Bronchial epithelial cell (primary cell): Measurements from ENCODE around the gene RPS15. TPM values are rescaled to one million over a fixed set of nuclear protein-coding genes. Genes with fewer than 3 reads are reported as not detected.

Experiments used
- DNase-seq: peaks from one replicate; pipeline ENCODE4 v3.0.0-alpha.2; 2010; ENCODE audit warnings: low read depth
- FAIRE-seq: peaks from 2 replicates; lab custom pipeline; 2011; peaks lifted over from hg19 to GRCh38; lab: Jason Lieb, UNC
- H3K27me3 ChIP-seq: 2 replicates; pipeline ENCODE4 v1.5.1; 2011; ENCODE audit warnings: low read length; ENCODE audit not compliant: control insufficient read depth, insufficient read depth
- H3K36me3 ChIP-seq: 2 replicates; pipeline ENCODE4 v1.5.1; 2011; ENCODE audit warnings: low read length; ENCODE audit not compliant: control insufficient read depth, insufficient read depth
- H3K4me3 ChIP-seq: 2 replicates; pipeline ENCODE4 v1.5.1; 2011; ENCODE audit warnings: mild to moderate bottlenecking, low read depth, low read length, control low read depth
- total RNA-seq: library from RNA; depleted of rRNA; stranded (reverse); fragments of >200 nt; gene quantifications from 2 replicates; pipeline ENCODE4 v1.2.1, GENCODE V29; 2014
- TF ChIP-seq, protein P1 (sequence below): IDR thresholded peaks from 2 replicates; pipeline ENCODE4 v1.5.1; 2011; ENCODE audit warnings: mild to moderate bottlenecking, moderate library complexity, low read length, control low read depth, inconsistent platforms; ENCODE audit not compliant: insufficient read depth, severe bottlenecking

RPS15 gene
- total RNA-seq, 1 donor from 2014 or later, result 966 TPM

- FAIRE-seq (no peak), DNase-seq (no peak)
- H3K36me3 ChIP-seq, result peaks cover 24% of the 10 kb centered on the region
- no peaks in the 10 kb centered on the region for H3K27me3 ChIP-seq
- TF ChIP-seq, protein P1, sequence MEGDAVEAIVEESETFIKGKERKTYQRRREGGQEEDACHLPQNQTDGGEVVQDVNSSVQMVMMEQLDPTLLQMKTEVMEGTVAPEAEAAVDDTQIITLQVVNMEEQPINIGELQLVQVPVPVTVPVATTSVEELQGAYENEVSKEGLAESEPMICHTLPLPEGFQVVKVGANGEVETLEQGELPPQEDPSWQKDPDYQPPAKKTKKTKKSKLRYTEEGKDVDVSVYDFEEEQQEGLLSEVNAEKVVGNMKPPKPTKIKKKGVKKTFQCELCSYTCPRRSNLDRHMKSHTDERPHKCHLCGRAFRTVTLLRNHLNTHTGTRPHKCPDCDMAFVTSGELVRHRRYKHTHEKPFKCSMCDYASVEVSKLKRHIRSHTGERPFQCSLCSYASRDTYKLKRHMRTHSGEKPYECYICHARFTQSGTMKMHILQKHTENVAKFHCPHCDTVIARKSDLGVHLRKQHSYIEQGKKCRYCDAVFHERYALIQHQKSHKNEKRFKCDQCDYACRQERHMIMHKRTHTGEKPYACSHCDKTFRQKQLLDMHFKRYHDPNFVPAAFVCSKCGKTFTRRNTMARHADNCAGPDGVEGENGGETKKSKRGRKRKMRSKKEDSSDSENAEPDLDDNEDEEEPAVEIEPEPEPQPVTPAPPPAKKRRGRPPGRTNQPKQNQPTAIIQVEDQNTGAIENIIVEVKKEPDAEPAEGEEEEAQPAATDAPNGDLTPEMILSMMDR, result no peak
- H3K4me3 ChIP-seq, result no peak overlapping the region
Observed at GRCh38 chr19:1412323-1412923, 25.8 kb upstream of the RPS15 start.

- no peak overlapping the region for H3K4me3 ChIP-seq
- H3K36me3 ChIP-seq, result peaks cover 29% of the 10 kb centered on the region
- no peak for DNase-seq
- TF ChIP-seq, protein P1, result no peak
- no peaks in the 10 kb centered on the region for H3K27me3 ChIP-seq
- no peak for FAIRE-seq
Observed at GRCh38 chr19:1412995-1413800, 25.0 kb upstream of the RPS15 start.

- DNase-seq (peak; percentile 51), FAIRE-seq (no peak)
- Histone ChIP-seq H3K4me3 (no peak overlapping the region), H3K27me3 (no peaks in the 10 kb centered on the region), H3K36me3 (peaks cover 37% of the 10 kb centered on the region)
- TF ChIP-seq, protein P1, result no peak
Observed at GRCh38 chr19:1416014-1416841, 22.0 kb upstream of the RPS15 start.

GRCh38 chr19:1417145-1417544, 21.1 kb upstream of the RPS15 start:
- peaks cover 37% of the 10 kb centered on the region for H3K36me3 ChIP-seq

DNA sequence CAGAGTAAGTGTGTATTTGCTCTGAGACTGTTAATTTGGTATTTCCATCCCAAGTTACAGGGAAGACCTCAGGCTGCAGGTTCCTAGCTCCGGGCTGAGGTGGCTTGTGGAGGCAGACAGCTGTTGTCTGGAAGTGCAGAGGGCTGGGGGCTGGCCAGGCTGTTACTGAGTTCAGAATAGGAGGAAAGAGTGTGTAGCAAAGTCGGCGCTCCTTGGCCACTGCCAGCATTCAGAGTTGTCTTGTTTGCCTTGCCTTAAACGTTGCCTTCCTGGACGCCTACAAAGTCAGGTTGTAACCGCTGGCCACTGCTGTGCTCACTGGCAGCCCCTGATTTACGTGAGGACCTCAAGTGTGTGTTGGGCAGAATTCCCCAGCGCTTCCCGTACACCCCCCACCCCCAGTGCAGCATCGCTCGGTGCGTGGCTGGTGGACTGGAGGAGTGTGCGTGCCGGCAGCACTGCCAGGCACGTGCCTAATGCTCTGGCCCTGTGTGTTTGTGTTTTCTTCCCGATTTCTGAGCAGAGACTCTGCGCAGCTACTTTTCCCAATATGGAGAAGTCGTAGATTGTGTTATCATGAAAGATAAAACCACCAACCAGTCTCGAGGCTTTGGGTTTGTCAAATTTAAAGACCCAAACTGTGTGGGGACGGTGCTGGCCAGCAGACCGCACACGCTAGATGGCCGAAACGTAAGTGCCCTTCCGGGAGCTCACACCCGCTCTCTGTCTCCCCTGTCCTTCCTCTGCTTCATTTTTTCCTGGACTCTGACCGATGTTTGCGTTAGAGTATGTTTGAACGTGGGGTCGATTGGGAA, 20.3 kb upstream of the RPS15 start:
- no peak overlapping the region for H3K4me3 ChIP-seq
- no peak for FAIRE-seq
- TF ChIP-seq, protein P1, result no peak
- peaks cover 34% of the 10 kb centered on the region for H3K36me3 ChIP-seq
- DNase-seq, result no peak
- no peaks in the 10 kb centered on the region for H3K27me3 ChIP-seq

More at GRCh38 chr19:1417145-1417544, 21.1 kb upstream of the RPS15 start:
- Histone ChIP-seq H3K4me3 (no peak overlapping the region), H3K27me3 (no peaks in the 10 kb centered on the region)
- DNase-seq (peak; percentile 30), FAIRE-seq (peak; percentile 76)
- TF ChIP-seq, protein P1, result no peak
